GM12878 (cell line): ENCODE results near the gene PPP4R4. TPM values are rescaled to one million over a fixed set of nuclear protein-coding genes. Genes with fewer than 3 reads are reported as not detected.
A peak's percentile ranks its signal among the peaks of the same experiment; 100 is the strongest.

Experiments used
- ATAC-seq: fragments of 200-7000 bp; cut with Tn5 transposase; 3 replicates; pipeline ENCODE4 v1.9.1; 2020; ENCODE audit warnings: mild to moderate bottlenecking, moderate library complexity
- BruUV-seq: library from RNA; stranded (reverse); fragments of 400-500 nt; replicated peaks from 2 replicates; lab custom pipeline; 2021; lab: Mats Ljungman, UMichigan
- CTCF ChIA-PET: fragments of 300-600 bp; sonication (Branson Sonifier 250); formaldehyde crosslinking; extraction: SDS; loops from one replicate; lab custom pipeline; 2021; ENCODE audit warnings: inconsistent platforms; lab: Yijun Ruan, JAX
- POLR2A ChIA-PET: fragments of 350-600 bp; formaldehyde crosslinking; extraction: SDS; loops from one replicate; lab custom pipeline; 2021; ENCODE audit warnings: inconsistent platforms; lab: Charles Lee
- RAD21 ChIA-PET: fragments of 300-600 bp; sonication (Branson Sonifier 250); formaldehyde crosslinking; loops from one replicate; lab custom pipeline; 2023; ENCODE audit warnings: antibody characterized with exemption; ENCODE audit not compliant: unreplicated experiment; lab: Charles Lee
- SMC1A ChIA-PET: fragments of 300-600 bp; sonication (Branson Sonifier 250); formaldehyde crosslinking; loops from one replicate; lab custom pipeline; 2023; ENCODE audit not compliant: unreplicated experiment, uncharacterized antibody; lab: Charles Lee
- DNase-seq: peaks from one replicate; pipeline ENCODE4 v3.0.0-alpha.2; 2011; ENCODE audit warnings: low read depth, low spot score
- FAIRE-seq: peaks from 3 replicates; lab custom pipeline; 2011; peaks lifted over from hg19 to GRCh38; lab: Jason Lieb, UNC
- H2AFZ ChIP-seq: 2 replicates; pipeline ENCODE4 v1.6.0; 2011; ENCODE audit warnings: low read depth, low read length, control low read depth; ENCODE audit not compliant: control insufficient read depth
- H3K27ac ChIP-seq: 2 replicates; pipeline ENCODE4 v1.5.1; 2011; ENCODE audit warnings: control low read depth; ENCODE audit not compliant: control insufficient read depth, insufficient read depth
- H3K27me3 ChIP-seq, 2 experiments: replicated peaks in 1 of 2; 2 replicates each; pipeline versions ENCODE4 v1.6.0 to v1.6.1; 2011; ENCODE audit warnings: low read length in 1 of 2; ENCODE audit not compliant: control insufficient read depth in 2 of 2, insufficient read depth in 2 of 2
- H3K36me3 ChIP-seq, 2 experiments: 2 replicates each; pipeline ENCODE4 v1.5.1; 2011; ENCODE audit warnings: low read length in 1 of 2; ENCODE audit not compliant: control insufficient read depth in 2 of 2, insufficient read depth in 2 of 2
- H3K4me1 ChIP-seq: 2 replicates; pipeline ENCODE4 v1.6.1; 2011; ENCODE audit warnings: mild to moderate bottlenecking, low read length, moderate library complexity, mixed read lengths; ENCODE audit not compliant: control insufficient read depth, insufficient read depth
- H3K4me2 ChIP-seq: 2 replicates; pipeline ENCODE4 v1.6.0; 2011; ENCODE audit warnings: control low read depth; ENCODE audit not compliant: control insufficient read depth, insufficient read depth
- H3K4me3 ChIP-seq: fragments of 200-600 bp; sonication (generic); 2 replicates; pipeline ENCODE4 v1.5.1; 2016
- H3K79me2 ChIP-seq: 2 replicates; pipeline ENCODE4 v1.6.0; 2011; ENCODE audit warnings: low read length; ENCODE audit not compliant: control insufficient read depth, insufficient read depth
- H3K9ac ChIP-seq: 2 replicates; pipeline ENCODE4 v1.8.0; 2011; ENCODE audit warnings: low read length, control low read depth, mixed read lengths; ENCODE audit not compliant: control insufficient read depth, insufficient read depth
- H3K9me3 ChIP-seq: replicated peaks from 3 replicates; pipeline ENCODE4 v1.5.1; 2011; ENCODE audit warnings: mild to moderate bottlenecking, low read length; ENCODE audit not compliant: control insufficient read depth, insufficient read depth
- H4K20me1 ChIP-seq: 2 replicates; pipeline ENCODE4 v1.6.0; 2011; ENCODE audit not compliant: control insufficient read depth, insufficient read depth
- BMI1 ChIP-seq: fragments of 450-650 bp; IDR thresholded peaks from 2 replicates; pipeline ENCODE4 v1.6.1; 2016; ENCODE audit warnings: mild to moderate bottlenecking, moderate library complexity, borderline replicate concordance
- EZH2 ChIP-seq: IDR thresholded peaks from 2 replicates; pipeline ENCODE4 v1.6.1; 2012; ENCODE audit warnings: low read depth, mild to moderate bottlenecking, control low read depth, inconsistent platforms, low read length, borderline replicate concordance; ENCODE audit not compliant: control insufficient read depth
- STAT1 ChIP-seq: fragments of 450-650 bp; conservative IDR thresholded peaks from 2 replicates; pipeline ENCODE4 v1.6.1; 2014; ENCODE audit warnings: antibody characterized with exemption, mild to moderate bottlenecking
- SUZ12 ChIP-seq: fragments of 200-600 bp; sonication (generic); IDR thresholded peaks from one replicate; pipeline ENCODE4 v1.6.1; 2018; ENCODE audit warnings: antibody characterized with exemption, mild to moderate bottlenecking; ENCODE audit not compliant: unreplicated experiment
- YBX1 ChIP-seq: fragments of 450-650 bp; IDR thresholded peaks from 2 replicates; pipeline ENCODE4 v1.6.1; 2016; ENCODE audit warnings: antibody characterized with exemption
- ZNF384 ChIP-seq: IDR thresholded peaks from 2 replicates; pipeline ENCODE4 v1.6.1; 2012; ENCODE audit warnings: low read depth, mild to moderate bottlenecking, low read length, improper control_type of control experiment, borderline replicate concordance
- WGBS: methylation state at CpG from one replicate; pipeline ENCODE4 v1.1.6; 2016; ENCODE audit warnings: low lambda C conversion rate; ENCODE audit not compliant: insufficient replicate concordance, insufficient coverage; ENCODE audit errors: missing lambda C conversion rate; 5-methylcytosine and 5-hydroxymethylcytosine counted together
- in situ Hi-C: fragments of 300-500 bp; cut with MboI; formaldehyde crosslinking; loops from 9 replicates; pipeline ENCODE4 v1.14.3; 2018; ENCODE audit warnings: mixed read lengths
- intact Hi-C: fragments of 100-400 bp; cut with micrococcal nuclease; formaldehyde crosslinking; loops from one replicate; pipeline ENCODE4 v1.14.2; 2022; ENCODE audit not compliant: unreplicated experiment
- polyA plus RNA-seq, 11 experiments: library from polyadenylated mRNA; depleted of rRNA in 4 of 11; unstranded in 6 of 11; stranded (reverse) in 5 of 11; fragments of >200 nt; fragmentation: Nextera tagmentation in 4 of 11; fragmentation: Illumina TruSeq in 1 of 11; extraction: Ambion mirVana in 4 of 11; extraction: Trizol in 1 of 11; gene quantifications; 1 replicate in 1 of 11; 2 replicates in 10 of 11; pipeline versions ENCODE4 v1.2.1 to v1.2.3, GENCODE V29; 2011 to 2016; ENCODE audit warnings: inconsistent platforms in 2 of 11, missing spikeins in 2 of 11, low read depth in 1 of 11
- total RNA-seq, 4 experiments: library from RNA; depleted of rRNA in 3 of 4; stranded (reverse); fragments of >200 nt in 3 of 4; fragmentation: Illumina TruSeq in 1 of 4; extraction: Trizol in 1 of 4; gene quantifications; 2 replicates each; pipeline versions ENCODE4 v1.2.1 to v1.2.3, GENCODE V29; 2013 to 2021

The PPP4R4 gene
- total and polyA plus RNA-seq, 10 of the 15 experiments (the other 5 are each of a cell fraction or from before 2014, with no cell fraction given): 0.01 to 0.13 (median 0.08) TPM; not detected in 4

GRCh38 chr14:94175011-94175745 is 1.1 kb downstream of the PPP4R4 start:
- FAIRE-seq (no peak), DNase-seq (no peak)
- Histone ChIP-seq H3K4me1 (no peaks in the 10 kb centered on the region; the same call in 1 of the 2 replicates), H3K9ac (no peak overlapping the region), H3K27me3 (peaks cover 0 to 25% of the 10 kb centered on the region in 2 experiments; a peak in 2 of 4 replicates), H3K4me3 (no peak overlapping the region), H3K4me2 (no peak overlapping the region), H3K36me3 (no peaks in the 10 kb centered on the region), H3K27ac (no peak overlapping the region)
- intact Hi-C loops: no loop called here
- POLR2A ChIA-PET: no interaction called here
- 2% methylated on average over 22 of the region's 30 CpGs for WGBS
- SMC1A ChIA-PET: interaction anchor here (0.7 to 0.9 kb wide), 2 partner anchors 38 to 42 kb away, joined by 3 to 4 read pairs; no protein-coding TSS in a partner anchor
- no TSS peak for BruUV-seq
- in situ Hi-C loops: no loop called here
- TF ChIP-seq ZNF384: no peak
- peak; percentile 75 for TF ChIP-seq SUZ12
- 0 out of 2 replicates have a peak, but pooled peaks have one; percentile 18 for TF ChIP-seq EZH2
- no peak for TF ChIP-seq YBX1
- TF ChIP-seq, all 136 proteins: peak for 2
- H4K20me1 ChIP-seq: no peaks in the 10 kb centered on the region
- CTCF ChIA-PET: no interaction called here
- ATAC-seq: no peak
- H2AFZ ChIP-seq: no peak overlapping the region
- no peaks in the 10 kb centered on the region; the same call in 2 of the 3 replicates for H3K9me3 ChIP-seq
- H3K79me2 ChIP-seq: no peaks in the 10 kb centered on the region
- RAD21 ChIA-PET: interaction anchor here (0.7 kb wide), 1 partner anchor 44 kb away, joined by 3 read pairs; no protein-coding TSS in a partner anchor

DNA sequence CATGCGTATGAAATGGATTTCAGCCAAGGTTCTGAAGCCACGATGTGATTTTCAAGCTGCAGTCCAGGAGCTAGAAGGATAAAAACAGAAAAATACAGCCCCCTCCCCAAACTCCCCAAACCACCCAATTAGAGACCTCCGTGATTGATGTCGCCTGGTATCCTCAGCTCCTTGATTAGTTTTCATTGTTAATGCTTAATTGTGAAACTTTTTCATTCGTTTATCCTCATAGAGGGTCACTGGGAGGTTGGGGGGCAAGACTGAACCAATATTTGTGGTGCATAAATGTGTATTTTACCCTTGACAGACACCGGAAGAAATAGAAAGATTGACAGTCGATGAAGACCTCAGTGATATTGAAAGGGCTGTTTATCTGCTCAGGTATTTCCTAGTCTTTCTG is 1.6 kb downstream of the PPP4R4 start:
- no peaks in the 10 kb centered on the region; the same call in 1 of the 2 replicates for H3K4me1 ChIP-seq
- H4K20me1 ChIP-seq: no peaks in the 10 kb centered on the region
- in situ Hi-C loops: no loop called here
- no peak overlapping the region for H2AFZ ChIP-seq
- H3K79me2 ChIP-seq: no peaks in the 10 kb centered on the region
- ATAC-seq (no peak), FAIRE-seq (no peak), DNase-seq (no peak)
- no peak overlapping the region for H3K27ac ChIP-seq
- 13% methylated on average over 7 of the region's 7 CpGs for WGBS
- intact Hi-C loops: no loop called here
- SMC1A ChIA-PET: interaction anchor here (0.7 to 0.9 kb wide), 2 partner anchors 39 to 42 kb away, joined by 3 to 4 read pairs; no protein-coding TSS in a partner anchor
- no TSS peak for BruUV-seq
- H3K9ac ChIP-seq: no peak overlapping the region
- no peaks in the 10 kb centered on the region for H3K36me3 ChIP-seq
- CTCF ChIA-PET: no interaction called here
- H3K4me2 ChIP-seq: no peak overlapping the region
- POLR2A ChIA-PET: no interaction called here
- no peaks in the 10 kb centered on the region; the same call in 2 of the 3 replicates for H3K9me3 ChIP-seq
- TF ChIP-seq BMI1 (0 out of 2 replicates have a peak, but pooled peaks have one; percentile 24), STAT1 (no peak)
- no peak overlapping the region for H3K4me3 ChIP-seq
- RAD21 ChIA-PET: no interaction called here
- H3K27me3 ChIP-seq: peaks cover 0 to 25% of the 10 kb centered on the region in 2 experiments; a peak in 2 of 4 replicates
